ENCODE data around the gene TRAF1.
A peak's percentile ranks its signal among the peaks of the same experiment; 100 is the strongest.

DNA sequence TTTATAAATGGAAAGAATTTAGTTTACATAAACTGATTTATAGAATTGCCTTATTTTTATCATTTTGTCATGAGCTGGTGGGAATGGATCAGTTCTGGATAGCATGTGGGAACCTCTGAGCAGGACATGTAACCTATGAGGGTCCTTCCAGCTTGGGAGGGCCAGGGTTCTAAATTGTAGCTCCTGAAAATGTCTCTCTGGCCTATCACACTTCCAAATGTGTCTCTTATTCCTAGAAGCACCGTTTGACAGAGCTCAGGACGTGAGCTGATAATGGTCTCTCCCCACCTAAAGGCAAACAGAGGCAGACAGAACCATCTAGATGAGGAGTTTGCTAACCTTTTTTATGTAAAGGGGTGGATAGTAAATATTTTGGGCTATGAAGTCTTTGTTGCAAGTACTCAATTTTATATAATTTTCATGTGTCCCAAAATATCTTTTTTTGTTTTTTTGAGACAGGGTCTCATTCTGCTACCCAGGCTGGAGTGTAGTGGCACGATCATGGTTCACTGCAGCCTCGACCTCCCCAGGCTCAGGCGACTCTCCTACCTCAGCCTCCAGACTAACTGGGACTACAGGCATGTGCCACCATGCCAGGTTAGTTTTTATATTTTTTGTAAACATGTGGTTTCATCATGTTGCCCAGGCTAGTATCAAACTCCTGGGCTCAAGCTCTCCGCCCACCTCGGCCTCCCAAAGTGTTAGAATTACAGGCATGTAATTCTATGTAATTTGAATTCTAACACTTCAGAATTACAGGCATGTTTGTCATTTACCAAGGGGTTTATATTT lies 4.0 kb downstream of the TRAF1 start:
- TF ChIP-seq POLR2A (IDR thresholded peaks at IDR 0.05; ENCODE audit: low read depth, low read length) (peak; percentile 56), POLR2AphosphoS5 (IDR thresholded peaks at IDR 0.05; ENCODE audit: low read depth, low read length) (peak; percentile 50; the same call in 1 of the 2 replicates), TAF1 (IDR thresholded peaks at IDR 0.05; ENCODE audit: borderline replicate concordance, low read depth, low read length) (no peak)
